ENCODE results near the gene NECAB2.

Gene NECAB2

GRCh38 chr16:84048871-84049270, 80.8 kb downstream of the NECAB2 start:
- H3K27me3 ChIP-seq (ENCODE audit: insufficient read depth, low read length, poor library complexity, severe bottlenecking), result no peaks in the 10 kb centered on the region
- no peak overlapping the region for H2AFZ ChIP-seq (ENCODE audit: low read length)
- H3K9me3 ChIP-seq (ENCODE audit: insufficient read depth, low read depth, low read length), result no peaks in the 10 kb centered on the region
- no peak for TF ChIP-seq EZH2phosphoT487 (IDR thresholded peaks at IDR 0.05; ENCODE audit: borderline replicate concordance)
- TF ChIP-seq, protein P1, sequence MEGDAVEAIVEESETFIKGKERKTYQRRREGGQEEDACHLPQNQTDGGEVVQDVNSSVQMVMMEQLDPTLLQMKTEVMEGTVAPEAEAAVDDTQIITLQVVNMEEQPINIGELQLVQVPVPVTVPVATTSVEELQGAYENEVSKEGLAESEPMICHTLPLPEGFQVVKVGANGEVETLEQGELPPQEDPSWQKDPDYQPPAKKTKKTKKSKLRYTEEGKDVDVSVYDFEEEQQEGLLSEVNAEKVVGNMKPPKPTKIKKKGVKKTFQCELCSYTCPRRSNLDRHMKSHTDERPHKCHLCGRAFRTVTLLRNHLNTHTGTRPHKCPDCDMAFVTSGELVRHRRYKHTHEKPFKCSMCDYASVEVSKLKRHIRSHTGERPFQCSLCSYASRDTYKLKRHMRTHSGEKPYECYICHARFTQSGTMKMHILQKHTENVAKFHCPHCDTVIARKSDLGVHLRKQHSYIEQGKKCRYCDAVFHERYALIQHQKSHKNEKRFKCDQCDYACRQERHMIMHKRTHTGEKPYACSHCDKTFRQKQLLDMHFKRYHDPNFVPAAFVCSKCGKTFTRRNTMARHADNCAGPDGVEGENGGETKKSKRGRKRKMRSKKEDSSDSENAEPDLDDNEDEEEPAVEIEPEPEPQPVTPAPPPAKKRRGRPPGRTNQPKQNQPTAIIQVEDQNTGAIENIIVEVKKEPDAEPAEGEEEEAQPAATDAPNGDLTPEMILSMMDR (conservative IDR thresholded peaks at IDR 0.05; ENCODE audit: low read length), result no peak
- H3K36me3 ChIP-seq (ENCODE audit: insufficient read depth, low read length), result peaks cover 16% of the 10 kb centered on the region; the same call in 1 of the 2 replicates
- H3K4me3 ChIP-seq (ENCODE audit: low read length, poor library complexity, severe bottlenecking), result no peak overlapping the region
- no peak overlapping the region for H3K4me2 ChIP-seq (ENCODE audit: low read depth, low read length, poor library complexity, severe bottlenecking)
- no peaks in the 10 kb centered on the region for H3F3A ChIP-seq (ENCODE audit: low read depth)
- no peaks in the 10 kb centered on the region for H4K20me1 ChIP-seq (ENCODE audit: insufficient read depth, low read length, poor library complexity, severe bottlenecking)
- peaks cover 2% of the 10 kb centered on the region for H3K4me1 ChIP-seq (ENCODE audit: insufficient read depth, low read length, poor library complexity, severe bottlenecking)
- H3K9ac ChIP-seq (ENCODE audit: low read depth, low read length, poor library complexity, severe bottlenecking), result no peak overlapping the region
- no peaks in the 10 kb centered on the region for H3K9me2 ChIP-seq (replicated peaks; ENCODE audit: low read depth, low read length)
- no peaks in the 10 kb centered on the region for H3K79me2 ChIP-seq (ENCODE audit: insufficient read depth, low read length)

GRCh38 chr16:84049403-84050060, 81.5 kb downstream of the NECAB2 start:
- no peaks in the 10 kb centered on the region for H3K79me2 ChIP-seq (ENCODE audit: insufficient read depth, low read length)
- TF ChIP-seq, protein P1 (conservative IDR thresholded peaks at IDR 0.05; ENCODE audit: low read length), result no peak
- TF ChIP-seq EZH2phosphoT487 (IDR thresholded peaks at IDR 0.05; ENCODE audit: borderline replicate concordance), result no peak
- no peak overlapping the region for H3K9ac ChIP-seq (ENCODE audit: low read depth, low read length, poor library complexity, severe bottlenecking)
- H4K20me1 ChIP-seq (ENCODE audit: insufficient read depth, low read length, poor library complexity, severe bottlenecking), result no peaks in the 10 kb centered on the region
- no peak overlapping the region for H3K4me2 ChIP-seq (ENCODE audit: low read depth, low read length, poor library complexity, severe bottlenecking)
- no peaks in the 10 kb centered on the region for H3K27me3 ChIP-seq (ENCODE audit: insufficient read depth, low read length, poor library complexity, severe bottlenecking)
- H3F3A ChIP-seq (ENCODE audit: low read depth), result no peaks in the 10 kb centered on the region
- no peaks in the 10 kb centered on the region for H3K9me3 ChIP-seq (ENCODE audit: insufficient read depth, low read depth, low read length)
- peaks cover 23% of the 10 kb centered on the region; the same call in 1 of the 2 replicates for H3K36me3 ChIP-seq (ENCODE audit: insufficient read depth, low read length)
- H3K9me2 ChIP-seq (replicated peaks; ENCODE audit: low read depth, low read length), result no peaks in the 10 kb centered on the region
- no peaks in the 10 kb centered on the region for H3K4me1 ChIP-seq (ENCODE audit: insufficient read depth, low read length, poor library complexity, severe bottlenecking)
- H3K4me3 ChIP-seq (ENCODE audit: low read length, poor library complexity, severe bottlenecking), result no peak overlapping the region
- H2AFZ ChIP-seq (ENCODE audit: low read length), result no peak overlapping the region

- H3K4me1 ChIP-seq (ENCODE audit: insufficient read depth, low read length, poor library complexity, severe bottlenecking), result no peaks in the 10 kb centered on the region
- H4K20me1 ChIP-seq (ENCODE audit: insufficient read depth, low read length, poor library complexity, severe bottlenecking), result no peaks in the 10 kb centered on the region
- no peak overlapping the region for H3K4me3 ChIP-seq (ENCODE audit: low read length, poor library complexity, severe bottlenecking)
- no peak overlapping the region for H2AFZ ChIP-seq (ENCODE audit: low read length)
- no peak overlapping the region for H3K9ac ChIP-seq (ENCODE audit: low read depth, low read length, poor library complexity, severe bottlenecking)
- peaks cover 31% of the 10 kb centered on the region; the same call in 1 of the 2 replicates for H3K36me3 ChIP-seq (ENCODE audit: insufficient read depth, low read length)
- no peaks in the 10 kb centered on the region for H3F3A ChIP-seq (ENCODE audit: low read depth)
- H3K9me3 ChIP-seq (ENCODE audit: insufficient read depth, low read depth, low read length), result no peaks in the 10 kb centered on the region
- no peaks in the 10 kb centered on the region for H3K9me2 ChIP-seq (replicated peaks; ENCODE audit: low read depth, low read length)
- TF ChIP-seq EZH2phosphoT487 (IDR thresholded peaks at IDR 0.05; ENCODE audit: borderline replicate concordance), result no peak
- TF ChIP-seq, protein P1 (conservative IDR thresholded peaks at IDR 0.05; ENCODE audit: low read length), result no peak
- H3K4me2 ChIP-seq (ENCODE audit: low read depth, low read length, poor library complexity, severe bottlenecking), result no peak overlapping the region
- H3K79me2 ChIP-seq (ENCODE audit: insufficient read depth, low read length), result no peaks in the 10 kb centered on the region
- H3K27me3 ChIP-seq (ENCODE audit: insufficient read depth, low read length, poor library complexity, severe bottlenecking), result no peaks in the 10 kb centered on the region
Measured at GRCh38 chr16:84050316-84050715, 82.3 kb downstream of the NECAB2 start.
